Activated CD4-positive, alpha-beta memory T cell treated with anti-CD3 and anti-CD28 coated beads for 36 hours (primary cell): Measurements from ENCODE around the gene CD99L2. TPM values are rescaled to one million over a fixed set of nuclear protein-coding genes. Genes with fewer than 3 reads are reported as not detected.

Experiments used
- CTCF ChIA-PET: fragments of 350-600 bp; sonication (Branson Sonifier 250); formaldehyde crosslinking; loops from one replicate; lab custom pipeline; 2021; ENCODE audit warnings: antibody characterized with exemption, inconsistent platforms; lab: Charles Lee
- POLR2A ChIA-PET: fragments of 350-600 bp; sonication (Branson Sonifier 250); formaldehyde crosslinking; loops from one replicate; lab custom pipeline; 2021; ENCODE audit warnings: antibody characterized with exemption; lab: Charles Lee
- DNase-seq: peaks from one replicate; pipeline ENCODE4 v3.0.0-alpha.2; 2020
- H3K27ac Mint-ChIP-seq: one replicate; pipeline ENCODE4 v1.8.0; 2021; ENCODE audit warnings: mixed read lengths
- H3K27me3 Mint-ChIP-seq: one replicate; pipeline ENCODE4 v1.8.0; 2021; ENCODE audit warnings: mixed read lengths
- H3K36me3 Mint-ChIP-seq: one replicate; pipeline ENCODE4 v1.8.0; 2021; ENCODE audit warnings: mixed read lengths
- H3K4me1 Mint-ChIP-seq: one replicate; pipeline ENCODE4 v1.8.0; 2021; ENCODE audit warnings: low read depth, mixed read lengths
- H3K4me3 Mint-ChIP-seq: one replicate; pipeline ENCODE4 v1.8.0; 2021; ENCODE audit warnings: mild to moderate bottlenecking, mixed read lengths
- H3K9me3 Mint-ChIP-seq: one replicate; pipeline ENCODE4 v1.8.0; 2021; ENCODE audit warnings: mixed read lengths
- intact Hi-C: fragments of 100-400 bp; cut with micrococcal nuclease; formaldehyde crosslinking; loops from one replicate; pipeline ENCODE4 v1.15.1; 2023
- total RNA-seq, 2 experiments: library from RNA; stranded (reverse); gene quantifications; one replicate each; pipeline ENCODE4 v1.2.3, GENCODE V29; 2021

The CD99L2 gene
- total RNA-seq, 2 experiments from 2014 or later, result 14.9 to 15.7 TPM

DNA sequence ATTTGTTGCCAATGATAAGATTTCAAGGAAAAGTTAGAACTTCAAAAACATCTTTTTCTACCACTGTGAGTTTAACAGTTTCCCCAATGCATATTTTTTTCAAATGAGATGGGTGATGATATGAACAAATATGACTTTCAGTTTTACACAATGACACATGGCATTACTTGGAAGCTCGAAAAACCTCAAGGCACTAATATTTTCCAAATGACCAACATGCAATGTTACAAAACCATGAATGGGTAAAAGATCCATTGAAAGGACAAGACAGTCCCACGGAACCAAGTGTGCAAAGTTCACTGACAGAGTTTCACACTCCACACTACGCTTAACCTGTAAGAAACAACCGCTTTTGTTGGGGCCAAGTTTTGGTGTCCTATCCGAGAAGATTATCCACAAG, 84.5 kb downstream of the CD99L2 start:
- no peaks in the 10 kb centered on the region for H3K27me3 Mint-ChIP-seq
- peak; percentile 8 for DNase-seq
- intact Hi-C loops, result loop anchor here (5.0 kb wide), 1 partner anchor 68 kb away; no protein-coding TSS in a partner anchor
- ChIA-PET CTCF (no interaction called here), POLR2A (no interaction called here)
- peaks cover 17% of the 10 kb centered on the region for H3K36me3 Mint-ChIP-seq
- peaks cover 3% of the 10 kb centered on the region for H3K9me3 Mint-ChIP-seq
- H3K27ac Mint-ChIP-seq, result peak overlapping the region; percentile 38
- H3K4me1 Mint-ChIP-seq, result peaks cover 10% of the 10 kb centered on the region
- no peak overlapping the region for H3K4me3 Mint-ChIP-seq

DNA sequence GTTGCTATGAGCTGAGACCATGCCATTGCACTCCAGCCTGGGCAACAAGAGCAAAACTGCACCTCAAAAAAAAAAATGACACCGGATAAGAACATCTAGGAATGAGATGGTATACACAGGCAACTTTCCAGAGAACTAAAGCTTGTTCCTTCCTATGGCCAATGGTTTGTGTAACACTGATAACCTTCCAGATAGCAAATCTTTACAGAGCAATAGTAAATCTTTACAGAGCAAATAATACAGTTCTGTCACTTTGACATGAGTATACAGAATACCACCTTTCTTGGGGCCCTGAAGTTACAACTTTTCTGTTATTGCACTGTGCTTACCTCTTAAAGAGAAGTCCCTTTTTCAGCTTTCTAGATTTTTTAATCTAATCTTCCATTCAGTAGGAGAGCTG, 91.6 kb downstream of the CD99L2 start:
- CTCF ChIA-PET, result no interaction called here
- DNase-seq, result no peak
- Mint-ChIP-seq H3K4me3 (no peak overlapping the region), H3K36me3 (peaks cover 4% of the 10 kb centered on the region), H3K27me3 (no peaks in the 10 kb centered on the region), H3K9me3 (no peaks in the 10 kb centered on the region), H3K4me1 (no peaks in the 10 kb centered on the region), H3K27ac (no peak overlapping the region)
- intact Hi-C loops, result no loop called here
- POLR2A ChIA-PET, result no interaction called here

DNA sequence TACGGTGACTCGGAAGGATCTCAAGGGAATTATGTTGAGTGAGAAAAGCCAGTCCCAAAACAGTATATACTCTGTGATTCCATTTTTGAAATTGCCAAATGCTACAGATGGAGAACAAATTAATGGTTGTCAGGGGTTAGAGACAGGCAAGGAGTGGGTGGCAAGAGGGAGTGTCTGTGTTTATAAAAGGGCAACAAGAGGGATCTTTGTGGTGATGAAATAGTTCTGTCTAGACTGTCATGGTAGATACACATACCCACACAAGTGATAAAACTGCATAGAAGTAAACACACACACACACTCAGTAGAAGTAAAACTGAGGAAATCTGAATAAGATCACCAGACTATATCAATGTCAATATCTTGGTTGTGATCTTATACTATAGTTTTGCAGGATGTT, 92.7 kb downstream of the CD99L2 start:
- Mint-ChIP-seq H3K27me3 (no peaks in the 10 kb centered on the region), H3K9me3 (no peaks in the 10 kb centered on the region), H3K4me1 (no peaks in the 10 kb centered on the region), H3K4me3 (no peak overlapping the region), H3K27ac (no peak overlapping the region), H3K36me3 (peaks cover 4% of the 10 kb centered on the region)
- POLR2A ChIA-PET, result no interaction called here
- intact Hi-C loops, result no loop called here
- no peak for DNase-seq
- CTCF ChIA-PET, result no interaction called here

DNA sequence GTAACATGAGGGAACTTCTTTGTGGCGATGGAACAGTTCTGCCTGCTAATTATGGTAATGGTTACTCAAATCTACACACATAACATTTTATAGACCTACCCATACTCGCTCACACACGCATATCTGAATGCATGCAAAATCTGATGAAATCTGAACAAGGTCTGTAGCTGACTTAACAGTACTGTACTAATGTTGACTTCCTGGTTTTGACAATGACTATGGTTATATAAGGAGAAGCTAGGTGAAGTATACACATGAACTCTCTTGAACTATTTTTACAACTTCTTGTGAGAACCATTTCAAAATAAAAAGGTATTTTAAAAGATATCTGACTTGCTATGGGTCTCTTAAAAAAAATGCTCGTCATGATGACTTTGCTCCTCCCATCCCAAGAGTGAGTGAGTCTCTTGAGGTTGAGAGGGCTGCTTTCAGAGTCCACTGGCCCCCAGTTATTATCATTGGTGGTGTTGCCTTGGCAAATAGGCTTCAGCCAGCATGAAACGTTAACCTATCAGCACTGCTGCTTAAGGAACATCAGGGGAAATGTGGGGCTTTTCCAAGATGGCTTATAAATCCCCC, 105.4 kb downstream of the CD99L2 start:
- ChIA-PET CTCF (no interaction called here), POLR2A (no interaction called here)
- Mint-ChIP-seq H3K36me3 (peaks cover 29% of the 10 kb centered on the region), H3K27ac (no peak overlapping the region), H3K27me3 (no peaks in the 10 kb centered on the region), H3K4me1 (peaks cover 7% of the 10 kb centered on the region), H3K4me3 (no peak overlapping the region), H3K9me3 (no peaks in the 10 kb centered on the region)
- intact Hi-C loops, result no loop called here
- DNase-seq, result no peak

DNA sequence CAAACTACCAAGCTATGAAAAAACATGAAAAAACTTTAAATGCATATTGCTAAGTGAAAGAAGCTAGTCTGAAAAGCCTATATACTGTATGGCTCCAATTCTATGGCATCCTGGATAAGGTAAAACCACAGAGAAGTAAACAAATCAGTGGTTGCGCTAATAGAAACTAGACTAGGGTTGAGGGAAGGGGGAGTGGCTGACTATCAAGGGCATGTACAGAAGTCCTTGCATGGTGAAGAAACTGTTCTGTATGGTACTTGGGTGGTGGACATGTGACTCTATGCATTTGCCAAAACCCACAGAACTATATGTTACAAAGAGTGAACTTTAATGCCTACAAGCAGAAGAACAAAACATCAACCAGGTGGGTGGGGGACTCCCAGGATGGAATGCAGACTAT, 108.4 kb downstream of the CD99L2 start:
- POLR2A ChIA-PET, result no interaction called here
- Mint-ChIP-seq H3K4me1 (peaks cover 7% of the 10 kb centered on the region), H3K27me3 (no peaks in the 10 kb centered on the region), H3K9me3 (no peaks in the 10 kb centered on the region), H3K36me3 (peaks cover 25% of the 10 kb centered on the region), H3K27ac (no peak overlapping the region), H3K4me3 (no peak overlapping the region)
- DNase-seq, result no peak
- CTCF ChIA-PET, result no interaction called here
- intact Hi-C loops, result no loop called here

DNA sequence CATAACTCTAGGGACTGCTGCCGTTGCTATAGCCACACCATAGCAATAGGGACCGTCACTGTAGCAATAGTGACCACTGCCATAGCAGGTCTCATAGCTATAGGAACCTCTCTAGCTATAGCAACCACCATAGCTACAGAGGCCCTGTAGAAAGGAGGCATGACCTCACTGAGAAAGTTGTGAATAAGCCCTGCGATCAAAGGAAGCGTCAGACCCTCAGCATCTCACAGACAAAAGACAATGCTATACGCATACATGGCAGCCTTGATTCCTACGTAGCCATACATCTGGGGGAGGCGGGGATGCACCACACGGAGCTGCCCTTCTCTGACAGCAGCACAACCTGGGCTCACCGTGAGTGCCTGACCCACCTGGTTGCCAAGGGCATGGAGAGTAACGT, 116.8 kb downstream of the CD99L2 start:
- intact Hi-C loops, result no loop called here
- Mint-ChIP-seq H3K9me3 (no peaks in the 10 kb centered on the region), H3K4me1 (peaks cover 9% of the 10 kb centered on the region), H3K36me3 (no peaks in the 10 kb centered on the region), H3K27ac (no peak overlapping the region), H3K27me3 (no peaks in the 10 kb centered on the region), H3K4me3 (no peak overlapping the region)
- ChIA-PET CTCF (interaction anchor here (0.7 to 0.8 kb wide), 2 partner anchors 10 to 301 kb away, joined by 4 read pairs; no protein-coding TSS in a partner anchor), POLR2A (no interaction called here)
- no peak for DNase-seq

DNA sequence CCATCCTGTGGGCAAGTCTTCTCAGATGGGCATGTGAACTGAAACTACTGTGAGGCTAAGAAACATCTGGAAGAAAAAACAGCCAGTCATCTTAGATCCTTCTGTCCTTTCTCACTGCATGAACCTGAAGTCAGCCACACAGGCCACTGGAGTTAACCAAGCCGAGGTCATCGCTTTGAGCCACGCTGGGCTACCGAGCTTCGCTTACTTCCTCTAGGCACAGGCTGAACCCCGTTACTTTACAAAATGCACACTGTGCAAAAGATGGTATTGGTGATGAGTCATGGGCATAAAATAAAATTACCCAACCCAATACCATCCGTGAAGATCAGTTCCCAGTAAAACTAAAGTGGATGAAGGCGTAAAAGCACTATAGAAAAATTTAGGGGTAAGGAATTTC, 119.1 kb downstream of the CD99L2 start:
- no peaks in the 10 kb centered on the region for H3K36me3 Mint-ChIP-seq
- peaks cover 9% of the 10 kb centered on the region for H3K4me1 Mint-ChIP-seq
- POLR2A ChIA-PET, result no interaction called here
- no peak for DNase-seq
- CTCF ChIA-PET, result no interaction called here
- H3K9me3 Mint-ChIP-seq, result no peaks in the 10 kb centered on the region
- no peaks in the 10 kb centered on the region for H3K27me3 Mint-ChIP-seq
- no peak overlapping the region for H3K27ac Mint-ChIP-seq
- intact Hi-C loops, result loop anchor here (10.0 kb wide), 1 partner anchor 115 kb away; the partner anchor contains the start of gene CD99L2
- no peak overlapping the region for H3K4me3 Mint-ChIP-seq

DNA sequence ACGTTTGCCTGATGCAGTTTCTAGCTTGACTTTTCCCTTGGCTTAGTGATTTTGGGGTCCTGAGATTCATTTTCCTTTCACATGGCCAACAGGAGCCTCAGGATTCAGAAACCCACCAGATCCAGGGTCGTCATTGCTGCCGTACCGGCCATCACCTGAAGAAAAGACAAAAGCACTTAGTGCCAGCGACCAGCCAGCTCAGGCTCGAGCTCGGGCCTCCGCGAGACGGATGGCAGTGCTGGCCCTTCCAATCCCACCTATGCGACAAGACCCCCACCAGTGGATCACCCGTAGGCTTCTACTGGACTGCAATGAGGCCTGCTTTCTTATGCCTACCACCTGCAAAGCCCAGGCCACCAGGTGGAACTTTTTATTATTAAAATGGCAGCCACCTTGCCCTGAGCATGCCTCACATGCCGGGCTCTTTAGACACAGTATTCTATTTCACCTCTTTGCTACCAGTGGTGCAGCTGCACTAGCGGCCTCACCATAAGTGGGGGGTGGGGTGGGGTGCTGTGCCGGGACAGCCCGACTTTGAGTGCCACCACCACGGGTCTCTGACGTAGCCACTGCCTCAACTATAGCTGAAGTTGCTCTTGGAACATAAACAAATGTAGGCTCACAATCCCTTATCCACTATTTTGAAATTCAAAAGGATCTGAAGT, 121.0 kb downstream of the CD99L2 start:
- ChIA-PET CTCF (interaction anchor here (1.0 kb wide), 1 partner anchor 304 kb away, joined by 4 read pairs; no protein-coding TSS in a partner anchor), POLR2A (no interaction called here)
- H3K27ac Mint-ChIP-seq, result no peak overlapping the region

DNA sequence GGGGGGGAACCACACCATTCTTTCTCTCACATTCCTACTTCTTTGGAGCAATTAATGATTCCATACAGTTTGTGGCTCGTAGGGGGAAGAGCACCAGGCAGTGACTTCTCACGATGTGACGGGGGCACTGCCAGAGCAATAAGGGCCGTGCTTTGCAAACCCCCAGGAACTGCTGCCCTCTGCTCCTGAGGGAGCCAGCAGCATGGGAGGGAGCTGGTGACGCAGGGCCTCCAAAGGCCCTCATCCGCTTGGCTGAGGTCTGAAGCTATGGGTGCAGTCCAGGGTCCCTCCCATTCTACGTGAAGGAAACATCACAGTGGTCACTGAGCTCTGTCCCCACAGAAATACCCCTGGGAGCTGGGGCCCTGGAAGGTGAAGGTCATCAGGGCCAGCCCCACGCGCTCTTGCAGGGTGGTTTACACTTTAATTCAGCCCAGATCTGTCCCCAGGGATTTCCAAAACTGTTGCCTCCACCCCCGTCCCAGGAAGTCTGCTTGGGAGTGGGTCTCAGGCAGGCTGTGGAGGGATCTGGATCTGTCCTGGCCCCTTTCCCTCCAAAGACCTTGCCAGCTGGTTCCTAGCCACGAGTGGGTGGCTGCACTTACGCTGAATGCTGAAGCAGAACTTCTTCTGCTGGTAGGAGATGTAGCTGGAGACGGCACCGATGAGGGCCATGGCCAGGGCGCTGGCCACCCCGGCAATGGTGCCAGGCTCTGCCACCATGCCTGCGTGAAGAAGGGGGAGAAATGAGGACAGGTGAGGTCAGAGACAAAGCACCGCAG, 122.7 kb downstream of the CD99L2 start:
- no peaks in the 10 kb centered on the region for H3K9me3 Mint-ChIP-seq
- no peaks in the 10 kb centered on the region for H3K36me3 Mint-ChIP-seq
- H3K27ac Mint-ChIP-seq, result no peak overlapping the region
- DNase-seq, result no peak
- H3K4me1 Mint-ChIP-seq, result peaks cover 9% of the 10 kb centered on the region
- H3K4me3 Mint-ChIP-seq, result no peak overlapping the region
- POLR2A ChIA-PET, result no interaction called here
- no peaks in the 10 kb centered on the region for H3K27me3 Mint-ChIP-seq
- intact Hi-C loops, result loop anchor here (10.0 kb wide), 1 partner anchor 119 kb away; the partner anchor contains the start of gene CD99L2
- CTCF ChIA-PET, result interaction anchor here (1.7 kb wide), 1 partner anchor 306 kb away, joined by 4 read pairs; no protein-coding TSS in a partner anchor

More for the DNA sequence above, 121.0 kb downstream of the CD99L2 start:
- H3K4me1 Mint-ChIP-seq, result peaks cover 9% of the 10 kb centered on the region
- H3K9me3 Mint-ChIP-seq, result no peaks in the 10 kb centered on the region
- no peaks in the 10 kb centered on the region for H3K27me3 Mint-ChIP-seq
- H3K4me3 Mint-ChIP-seq, result no peak overlapping the region
- no peaks in the 10 kb centered on the region for H3K36me3 Mint-ChIP-seq
- intact Hi-C loops, result loop anchor here (10.0 kb wide), 1 partner anchor 117 kb away; the partner anchor contains the start of gene CD99L2
- DNase-seq, result no peak

DNA sequence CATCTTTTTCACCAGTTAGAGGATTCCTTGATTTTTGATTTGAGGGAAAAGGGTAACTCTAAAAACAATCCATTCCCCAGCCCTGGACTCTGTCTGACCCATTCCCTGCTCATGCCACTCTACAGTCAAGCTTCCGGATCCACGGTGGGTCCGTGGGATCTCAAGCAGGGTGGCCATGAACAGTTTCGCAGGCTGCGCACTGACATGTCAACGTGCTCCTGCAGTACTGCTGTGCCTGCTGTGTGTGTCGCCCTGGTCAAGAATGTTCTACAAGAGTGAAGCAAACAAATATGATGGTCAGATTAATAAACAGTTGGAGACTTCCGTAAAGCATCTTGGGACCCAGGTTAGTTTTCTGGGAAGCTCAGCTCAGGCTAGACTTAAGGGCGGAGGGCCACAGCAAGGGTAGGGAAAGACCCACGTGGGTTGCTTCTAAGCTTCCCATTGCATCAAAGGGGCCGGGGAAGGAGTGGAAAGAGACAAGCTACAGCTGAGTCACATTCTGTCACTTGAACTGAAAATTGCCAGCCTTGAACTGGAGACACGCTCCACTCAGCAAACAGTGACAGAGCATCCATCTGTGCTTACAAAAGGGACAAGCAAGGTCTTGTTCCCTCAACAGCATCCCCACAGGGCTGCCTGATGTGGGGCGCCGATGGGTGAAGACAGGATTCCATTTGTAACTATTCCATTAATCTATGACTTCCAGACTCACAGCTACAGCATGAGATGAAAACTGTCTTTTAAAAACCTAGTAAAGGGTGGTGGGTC, 123.5 kb downstream of the CD99L2 start:
- CTCF ChIA-PET, result interaction anchor here (1.7 kb wide), 1 partner anchor 307 kb away, joined by 4 read pairs; no protein-coding TSS in a partner anchor
- no peak for DNase-seq
- POLR2A ChIA-PET, result no interaction called here
- Mint-ChIP-seq H3K9me3 (no peaks in the 10 kb centered on the region), H3K27me3 (no peaks in the 10 kb centered on the region), H3K4me3 (no peak overlapping the region), H3K4me1 (peaks cover 8% of the 10 kb centered on the region), H3K36me3 (no peaks in the 10 kb centered on the region), H3K27ac (no peak overlapping the region)
- intact Hi-C loops, result loop anchor here (5.0 to 10.0 kb wide), 2 partner anchors 120 to 207 kb away; partner anchors contain the start of genes CD99L2 and HMGB3

DNA sequence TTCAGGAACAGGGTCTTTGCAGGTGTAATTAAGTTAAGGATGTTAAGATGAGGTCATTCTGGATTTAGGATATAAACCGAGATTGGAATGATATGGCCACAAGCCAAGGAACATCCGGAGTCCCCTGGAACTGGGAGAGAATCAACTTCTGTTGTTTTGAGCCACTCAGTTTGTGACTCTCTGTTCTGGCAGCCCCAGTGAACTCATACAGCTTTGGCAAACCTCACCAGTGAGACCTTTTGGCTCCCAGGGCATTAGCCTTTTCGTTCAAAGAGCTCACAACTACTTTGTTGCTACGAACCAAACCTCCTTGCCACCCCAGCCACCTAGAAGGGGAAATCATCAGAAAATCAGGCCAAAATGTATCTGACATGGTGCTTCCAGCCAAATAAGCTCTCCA, 124.8 kb downstream of the CD99L2 start:
- H3K4me3 Mint-ChIP-seq, result no peak overlapping the region
- POLR2A ChIA-PET, result no interaction called here
- H3K27ac Mint-ChIP-seq, result no peak overlapping the region
- no peaks in the 10 kb centered on the region for H3K9me3 Mint-ChIP-seq
- intact Hi-C loops, result loop anchor here (5.0 to 10.0 kb wide), 2 partner anchors 121 to 209 kb away; partner anchors contain the start of genes CD99L2 and HMGB3
- no peaks in the 10 kb centered on the region for H3K36me3 Mint-ChIP-seq
- no peak for DNase-seq
- CTCF ChIA-PET, result interaction anchor here (1.5 to 4.8 kb wide), 2 partner anchors 217 to 309 kb away, joined by 5 to 120 read pairs; no protein-coding TSS in a partner anchor
- H3K4me1 Mint-ChIP-seq, result no peaks in the 10 kb centered on the region
- H3K27me3 Mint-ChIP-seq, result no peaks in the 10 kb centered on the region
